ENCODE results near the gene MAGIX. TPM values are rescaled to one million over a fixed set of nuclear protein-coding genes. Genes with fewer than 3 reads are reported as not detected.

The MAGIX gene
- total and polyA plus RNA-seq, 2 of the 4 experiments (the other 2 are of a cell fraction), result 0.72 to 1.1 TPM

DNA sequence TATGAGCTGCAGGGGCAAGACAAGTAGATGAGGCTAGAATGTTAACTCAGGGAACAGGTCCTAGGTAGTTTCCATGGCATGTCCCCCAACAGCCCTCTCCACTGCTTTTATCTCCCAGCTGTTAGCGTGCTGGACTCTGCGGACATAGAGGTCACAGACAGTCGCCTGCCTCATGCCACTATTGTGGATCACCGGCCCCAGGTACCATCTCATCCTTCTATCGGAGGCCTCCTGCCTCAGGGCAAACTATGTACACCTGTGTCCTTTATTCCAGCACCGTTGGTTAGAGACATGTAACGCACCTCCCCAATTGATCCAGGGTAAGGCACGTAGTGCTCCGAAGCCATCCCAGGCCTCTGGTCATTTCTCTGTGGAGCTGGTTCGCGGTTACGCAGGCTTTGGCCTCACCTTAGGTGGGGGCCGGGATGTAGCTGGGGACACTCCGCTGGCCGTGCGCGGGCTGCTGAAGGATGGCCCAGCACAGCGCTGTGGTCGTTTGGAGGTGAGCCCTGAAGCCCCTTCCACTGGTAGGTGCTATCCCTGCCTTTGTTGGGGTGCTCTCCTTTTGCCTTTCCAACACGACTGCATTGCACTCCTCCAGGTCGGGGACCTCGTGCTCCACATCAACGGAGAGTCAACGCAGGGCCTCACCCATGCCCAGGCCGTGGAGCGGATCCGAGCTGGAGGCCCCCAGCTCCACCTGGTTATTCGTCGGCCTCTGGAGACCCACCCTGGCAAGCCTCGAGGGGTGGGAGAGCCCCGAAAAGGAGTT, 2.2 kb downstream of the MAGIX start:
- Histone ChIP-seq H2BK5ac (ENCODE audit: low read depth, low read length, poor library complexity, severe bottlenecking) (no peak overlapping the region), H2BK120ac (ENCODE audit: low read depth, low read length) (0 out of 2 replicates have a peak overlapping the region, but pooled peaks have one; percentile 18), H2BK15ac (ENCODE audit: low read depth, low read length) (peak overlapping the region; percentile 62; the same call in 1 of the 3 replicates), H4K5ac (ENCODE audit: low read depth, low read length) (no peak overlapping the region), H3K56ac (ENCODE audit: extremely low read depth, insufficient read depth, low read length) (no peak overlapping the region), H3K18ac (ENCODE audit: low read depth, low read length) (no peak overlapping the region), H2AFZ (replicated peaks; ENCODE audit: low read length, poor library complexity) (no peak overlapping the region), H3K79me1 (ENCODE audit: low read depth in 1 of 2, low read length in 2 of 2) (no peaks in the 10 kb centered on the region; a peak in 1 of 4 replicates), H3K23ac (ENCODE audit: low read depth, low read length) (no peak overlapping the region), H2BK20ac (ENCODE audit: low read depth, low read length) (0 out of 2 replicates have a peak overlapping the region, but pooled peaks have one; percentile 9), H3K36me3 (ENCODE audit: control insufficient read depth, insufficient read depth, low read length) (no peaks in the 10 kb centered on the region), H3K4ac (ENCODE audit: low read depth, low read length) (peak overlapping the region; percentile 80; the same call in 1 of the 2 replicates), H4K8ac (ENCODE audit: low read depth in 2 of 2, low read length in 2 of 2) (no peak overlapping the region), H4K91ac (ENCODE audit: insufficient read depth, low read depth, low read length) (no peak overlapping the region; the same call in 1 of the 2 replicates), H4K20me1 (ENCODE audit: insufficient read depth, low read length) (no peaks in the 10 kb centered on the region), H3K14ac (replicated peaks; ENCODE audit: low read depth, low read length) (no peak overlapping the region), H2AK9ac (replicated peaks; ENCODE audit: low read depth, low read length, poor library complexity) (peak overlapping the region; percentile 50), H3K9me1 (ENCODE audit: insufficient read depth, low read length) (no peaks in the 10 kb centered on the region), H3K4me2 (ENCODE audit: low read depth, low read length) (no peak overlapping the region), H3K27me3 (ENCODE audit: control insufficient read depth, insufficient read depth, low read length) (no peaks in the 10 kb centered on the region), H3K9me3 (ENCODE audit: control insufficient read depth, insufficient read depth, low read length) (no peaks in the 10 kb centered on the region), H3K27ac (ENCODE audit: insufficient read depth, low read length) (no peak overlapping the region), H2AK5ac (ENCODE audit: low read depth, low read length) (0 out of 2 replicates have a peak overlapping the region, but pooled peaks have one; percentile 28), H3K4me1 (ENCODE audit: control insufficient read depth, insufficient read depth, low read length) (peaks cover 9% of the 10 kb centered on the region), H3K9ac (ENCODE audit: low read depth, low read length) (no peak overlapping the region), H3K4me3 (ENCODE audit: insufficient read depth, low read depth, low read length) (no peak overlapping the region)
- DNase-seq (no peak), ATAC-seq (ENCODE audit: low read depth) (no peak)
- CTCF ChIA-PET, result no interaction called here
- dilution Hi-C loops (cut with HindIII; ENCODE audit: low sequenced_read_pairs, unreplicated experiment), result no loop called here
- POLR2A ChIA-PET (ENCODE audit: unreplicated experiment), result no interaction called here
- WGBS, 2 experiments (ENCODE audit: extremely low coverage in 2 of 2, insufficient read length in 1 of 2), result 85% methylated on average over 18 of the region's 31 CpGs; no CpG with 5 or more reads in 1 of the 2 experiments
- no TSS peak for BruUV-seq (replicated peaks)
- intact Hi-C loops (cut with micrococcal nuclease), result loop anchor here (1.0 to 10.0 kb wide), 2 partner anchors 90 to 121 kb away; partner anchors contain the start of genes PRAF2, TFE3 and WDR45
- in situ Hi-C loops (cut with MboI; ENCODE audit: low sequenced_read_pairs), result no loop called here
- TF ChIP-seq SMC3 (IDR thresholded peaks at IDR 0.05; ENCODE audit: low read depth, low read length) (no peak), MAZ (IDR thresholded peaks at IDR 0.05; ENCODE audit: borderline replicate concordance, low read depth, low read length) (no peak), FOS (IDR thresholded peaks at IDR 0.05; ENCODE audit: low read depth, low read length) (no peak), POLR2A (IDR thresholded peaks at IDR 0.05; ENCODE audit: low read depth, low read length) (no peak), RAD21 (IDR thresholded peaks at IDR 0.05; ENCODE audit: low read length) (no peak), CEBPB (IDR thresholded peaks at IDR 0.05; ENCODE audit: low read depth, low read length) (no peak), BHLHE40 (IDR thresholded peaks at IDR 0.05; ENCODE audit: low read depth, low read length) (no peak), NFE2L2 (IDR thresholded peaks at IDR 0.05; ENCODE audit: low read depth, low read length) (no peak), RCOR1 (IDR thresholded peaks at IDR 0.05; ENCODE audit: insufficient replicate concordance, low read length) (no peak), RFX5 (IDR thresholded peaks at IDR 0.05; ENCODE audit: low read depth, low read length) (no peak), CHD1 (IDR thresholded peaks at IDR 0.05; ENCODE audit: low read depth, low read length) (no peak), MAFK (IDR thresholded peaks at IDR 0.05; ENCODE audit: low read depth, low read length) (no peak)
- TF ChIP-seq, protein P1, sequence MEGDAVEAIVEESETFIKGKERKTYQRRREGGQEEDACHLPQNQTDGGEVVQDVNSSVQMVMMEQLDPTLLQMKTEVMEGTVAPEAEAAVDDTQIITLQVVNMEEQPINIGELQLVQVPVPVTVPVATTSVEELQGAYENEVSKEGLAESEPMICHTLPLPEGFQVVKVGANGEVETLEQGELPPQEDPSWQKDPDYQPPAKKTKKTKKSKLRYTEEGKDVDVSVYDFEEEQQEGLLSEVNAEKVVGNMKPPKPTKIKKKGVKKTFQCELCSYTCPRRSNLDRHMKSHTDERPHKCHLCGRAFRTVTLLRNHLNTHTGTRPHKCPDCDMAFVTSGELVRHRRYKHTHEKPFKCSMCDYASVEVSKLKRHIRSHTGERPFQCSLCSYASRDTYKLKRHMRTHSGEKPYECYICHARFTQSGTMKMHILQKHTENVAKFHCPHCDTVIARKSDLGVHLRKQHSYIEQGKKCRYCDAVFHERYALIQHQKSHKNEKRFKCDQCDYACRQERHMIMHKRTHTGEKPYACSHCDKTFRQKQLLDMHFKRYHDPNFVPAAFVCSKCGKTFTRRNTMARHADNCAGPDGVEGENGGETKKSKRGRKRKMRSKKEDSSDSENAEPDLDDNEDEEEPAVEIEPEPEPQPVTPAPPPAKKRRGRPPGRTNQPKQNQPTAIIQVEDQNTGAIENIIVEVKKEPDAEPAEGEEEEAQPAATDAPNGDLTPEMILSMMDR (conservative IDR thresholded peaks at IDR 0.05; ENCODE audit: low read depth, low read length), result no peak
- TF ChIP-seq, protein P2, sequence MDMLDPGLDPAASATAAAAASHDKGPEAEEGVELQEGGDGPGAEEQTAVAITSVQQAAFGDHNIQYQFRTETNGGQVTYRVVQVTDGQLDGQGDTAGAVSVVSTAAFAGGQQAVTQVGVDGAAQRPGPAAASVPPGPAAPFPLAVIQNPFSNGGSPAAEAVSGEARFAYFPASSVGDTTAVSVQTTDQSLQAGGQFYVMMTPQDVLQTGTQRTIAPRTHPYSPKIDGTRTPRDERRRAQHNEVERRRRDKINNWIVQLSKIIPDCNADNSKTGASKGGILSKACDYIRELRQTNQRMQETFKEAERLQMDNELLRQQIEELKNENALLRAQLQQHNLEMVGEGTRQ (IDR thresholded peaks at IDR 0.05; ENCODE audit: low read depth, low read length), result no peak
- TF ChIP-seq, protein P3, sequence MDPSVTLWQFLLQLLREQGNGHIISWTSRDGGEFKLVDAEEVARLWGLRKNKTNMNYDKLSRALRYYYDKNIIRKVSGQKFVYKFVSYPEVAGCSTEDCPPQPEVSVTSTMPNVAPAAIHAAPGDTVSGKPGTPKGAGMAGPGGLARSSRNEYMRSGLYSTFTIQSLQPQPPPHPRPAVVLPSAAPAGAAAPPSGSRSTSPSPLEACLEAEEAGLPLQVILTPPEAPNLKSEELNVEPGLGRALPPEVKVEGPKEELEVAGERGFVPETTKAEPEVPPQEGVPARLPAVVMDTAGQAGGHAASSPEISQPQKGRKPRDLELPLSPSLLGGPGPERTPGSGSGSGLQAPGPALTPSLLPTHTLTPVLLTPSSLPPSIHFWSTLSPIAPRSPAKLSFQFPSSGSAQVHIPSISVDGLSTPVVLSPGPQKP (IDR thresholded peaks at IDR 0.05; ENCODE audit: borderline replicate concordance, low read depth, low read length), result no peak
